HCT116 (cell line): ENCODE measurements around the gene ACBD4. TPM values are rescaled to one million over a fixed set of nuclear protein-coding genes. Genes with fewer than 3 reads are reported as not detected.
A peak's percentile ranks its signal among the peaks of the same experiment; 100 is the strongest.

Experiments used
- ATAC-seq: fragments of 200-7000 bp; cut with Tn5 transposase; 2 replicates; pipeline ENCODE4 v1.9.1; 2020; ENCODE audit warnings: mild to moderate bottlenecking, moderate library complexity
- BruUV-seq: library from RNA; stranded (reverse); fragments of 400-500 nt; replicated peaks from 2 replicates; lab custom pipeline; 2021; lab: Mats Ljungman, UMichigan
- CTCF ChIA-PET: fragments of 300-600 bp; sonication (Branson Sonifier 250); formaldehyde crosslinking; loops from one replicate; lab custom pipeline; 2021; ENCODE audit warnings: antibody characterized with exemption; lab: Charles Lee
- POLR2A ChIA-PET: fragments of 300-600, 350-600 bp; sonication (Branson Sonifier 250); formaldehyde crosslinking; loops from one replicate; lab custom pipeline; 2021; ENCODE audit warnings: antibody characterized with exemption; lab: Charles Lee
- RAD21 ChIA-PET, 2 experiments: fragments of 300-600 bp; sonication (Branson Sonifier 250); formaldehyde crosslinking; loops; one replicate each; lab custom pipeline; 2023; ENCODE audit warnings: low total read pairs in 2 of 2; ENCODE audit not compliant: uncharacterized antibody in 2 of 2, unreplicated experiment in 2 of 2, low non-redundant PET in 1 of 2; lab: Charles Lee
- DNase-seq: peaks from one replicate; pipeline ENCODE4 v3.0.0-alpha.2; 2010; ENCODE audit warnings: low read depth, low spot score
- H2AFZ ChIP-seq: fragments of 200-600 bp; shearing (Covaris generic), sonication (generic); 2 replicates; pipeline ENCODE4 v1.6.1; 2017; ENCODE audit warnings: low read depth, mixed run types, mixed read lengths, antibody characterized with exemption, low read length; ENCODE audit not compliant: poor library complexity, severe bottlenecking
- H3K27ac ChIP-seq: 2 replicates; pipeline ENCODE4 v1.5.1; 2012; ENCODE audit warnings: low read depth, low read length
- H3K27me3 ChIP-seq: fragments of 200-600 bp; sonication (generic); 2 replicates; pipeline ENCODE4 v1.6.1; 2016; ENCODE audit warnings: mixed run types, low read length, mixed read lengths; ENCODE audit not compliant: insufficient read depth
- H3K36me3 ChIP-seq, 2 experiments: fragments of 200-500 bp in 1 of 2; fragments of 200-600 bp in 1 of 2; sonication (Bioruptor generic) in 1 of 2; sonication (generic) in 1 of 2; 2 replicates each; pipeline versions ENCODE4 v1.5.1 to v1.6.1; 2014 to 2016; ENCODE audit warnings: low read length in 2 of 2, inconsistent platforms in 1 of 2, mixed read lengths in 1 of 2, mixed run types in 1 of 2; ENCODE audit not compliant: insufficient read depth in 2 of 2, control insufficient read depth in 1 of 2
- H3K4me1 ChIP-seq, 2 experiments: fragments of 200-600 bp in 1 of 2; sonication (generic) in 1 of 2; 2 replicates each; pipeline versions ENCODE4 v1.5.1 to v1.6.1; 2012 to 2017; ENCODE audit warnings: low read length in 2 of 2, inconsistent platforms in 1 of 2, mild to moderate bottlenecking in 1 of 2, mixed read lengths in 1 of 2, mixed run types in 1 of 2, moderate library complexity in 1 of 2; ENCODE audit not compliant: insufficient read depth in 2 of 2, control insufficient read depth in 1 of 2
- H3K4me2 ChIP-seq: fragments of 200-600 bp; sonication (generic); 2 replicates; pipeline ENCODE4 v1.6.1; 2017; ENCODE audit warnings: mixed run types, low read length, mixed read lengths
- H3K4me3 ChIP-seq, 2 experiments: fragments of 200-600 bp in 1 of 2; sonication (generic) in 1 of 2; replicated peaks in 1 of 2; 2 replicates each; pipeline ENCODE4 v1.5.1; 2011 to 2016; ENCODE audit warnings: low read length in 2 of 2, control low read depth in 1 of 2, low read depth in 1 of 2, mild to moderate bottlenecking in 1 of 2, mixed read lengths in 1 of 2, mixed run types in 1 of 2
- H3K79me2 ChIP-seq: fragments of 200-600 bp; sonication (generic); 2 replicates; pipeline ENCODE4 v1.6.1; 2017; ENCODE audit warnings: mild to moderate bottlenecking, mixed run types, low read length, moderate library complexity, mixed read lengths; ENCODE audit not compliant: insufficient read depth
- H3K9ac ChIP-seq: fragments of 200-600 bp; sonication (generic); 2 replicates; pipeline ENCODE4 v1.6.1; 2016; ENCODE audit warnings: low read length, mixed read lengths
- H3K9me2 ChIP-seq: fragments of 200-600 bp; sonication (generic), shearing (Covaris generic); 2 replicates; pipeline ENCODE4 v1.6.1; 2017; ENCODE audit warnings: mixed run types, mild to moderate bottlenecking, moderate library complexity; ENCODE audit not compliant: insufficient read depth
- H3K9me3 ChIP-seq, 2 experiments: fragments of 200-500 bp in 1 of 2; fragments of 200-600 bp in 1 of 2; sonication (Bioruptor generic) in 1 of 2; sonication (generic) in 1 of 2; 2 replicates each; pipeline ENCODE4 v1.6.1; 2014 to 2017; ENCODE audit warnings: low read length in 2 of 2, mixed read lengths in 2 of 2, inconsistent platforms in 1 of 2, low read depth in 1 of 2, mild to moderate bottlenecking in 1 of 2, mixed run types in 1 of 2, moderate library complexity in 1 of 2; ENCODE audit not compliant: control insufficient read depth in 1 of 2, insufficient read depth in 1 of 2
- H4K20me1 ChIP-seq: fragments of 200-600 bp; sonication (generic), shearing (Covaris generic); 2 replicates; pipeline ENCODE4 v1.6.1; 2017; ENCODE audit warnings: mixed run types, mild to moderate bottlenecking, moderate library complexity; ENCODE audit not compliant: insufficient read depth
- CEBPB ChIP-seq: IDR thresholded peaks from 2 replicates; pipeline ENCODE4 v1.6.1; 2012; ENCODE audit warnings: low read depth
- ELF1 ChIP-seq: IDR thresholded peaks from 2 replicates; pipeline ENCODE4 v1.6.1; 2012; ENCODE audit warnings: low read depth, borderline replicate concordance
- EZH2phosphoT487 ChIP-seq: fragments of 200-600 bp; IDR thresholded peaks from 2 replicates; pipeline ENCODE4 v1.6.1; 2018; ENCODE audit warnings: antibody characterized with exemption, borderline replicate concordance
- POLR2A ChIP-seq: IDR thresholded peaks from 2 replicates; pipeline ENCODE4 v1.7.0; 2011; ENCODE audit warnings: borderline replicate concordance; ENCODE audit not compliant: insufficient read depth, insufficient read length; ENCODE audit errors: extremely low read depth
- RAD21 ChIP-seq: IDR thresholded peaks from 2 replicates; pipeline ENCODE4 v1.6.1; 2012; ENCODE audit warnings: low read depth, mild to moderate bottlenecking
- SP1 ChIP-seq: IDR thresholded peaks from 2 replicates; pipeline ENCODE4 v1.6.1; 2012; ENCODE audit warnings: low read depth
- ZFX ChIP-seq: fragments of 450-650 bp; IDR thresholded peaks from 2 replicates; pipeline ENCODE4 v1.6.1; 2017
- intact Hi-C: fragments of 100-400 bp; cut with micrococcal nuclease; formaldehyde crosslinking; loops from 2 replicates; pipeline ENCODE4 v1.10.0; 2022
- total RNA-seq: library from RNA; stranded (reverse); gene quantifications from one replicate; pipeline ENCODE4 v1.2.1, GENCODE V29; 2021; ENCODE audit not compliant: unreplicated experiment
- TF ChIP-seq, protein P1 (sequence below): IDR thresholded peaks from 2 replicates; pipeline ENCODE4 v1.6.1; 2012

The ACBD4 gene
- total RNA-seq, 1 experiment from 2014 or later = 13.6 TPM

- ATAC-seq = peak; percentile 16
- RAD21 ChIA-PET = interaction anchor here in 1 of 2 experiments (1.4 kb wide), 1 partner anchor 10 kb away, joined by 5 read pairs; the partner anchor contains the start of gene HEXIM2
- DNase-seq = no peak
- intact Hi-C loops = loop anchor here (2.0 kb wide), 1 partner anchor 23 kb away; the partner anchor contains the start of gene HEXIM1
- H3K9me3 ChIP-seq = no peaks in the 10 kb centered on the region
- CTCF ChIA-PET = interaction anchor here (1.2 to 4.4 kb wide), 3 partner anchors 8 to 36 kb away, joined by 5 to 36 read pairs (median 9); partner anchors contain the start of gene ACBD4
- peak overlapping the region; percentile 28 to 60 for H3K4me3 ChIP-seq
- TF ChIP-seq POLR2A (no peak), RAD21 (no peak), SP1 (peak; percentile 30; the same call in 1 of the 2 replicates), ZFX (0 out of 2 replicates have a peak, but pooled peaks have one; percentile 5)
- TF ChIP-seq, protein P1, sequence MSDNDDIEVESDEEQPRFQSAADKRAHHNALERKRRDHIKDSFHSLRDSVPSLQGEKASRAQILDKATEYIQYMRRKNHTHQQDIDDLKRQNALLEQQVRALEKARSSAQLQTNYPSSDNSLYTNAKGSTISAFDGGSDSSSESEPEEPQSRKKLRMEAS = peak; percentile 45; the same call in 1 of the 2 replicates
- no peaks in the 10 kb centered on the region for H3K36me3 ChIP-seq
- no TSS peak for BruUV-seq
- H3K27me3 ChIP-seq = no peaks in the 10 kb centered on the region
- no peak overlapping the region for H2AFZ ChIP-seq
- H3K79me2 ChIP-seq = no peaks in the 10 kb centered on the region
- H3K4me2 ChIP-seq = peak overlapping the region; percentile 98
- peak overlapping the region; percentile 81 for H3K9ac ChIP-seq
- no peaks in the 10 kb centered on the region for H3K9me2 ChIP-seq
- H3K27ac ChIP-seq = peak overlapping the region; percentile 99
- peaks cover 62 to 68% of the 10 kb centered on the region in 2 experiments for H3K4me1 ChIP-seq
- POLR2A ChIA-PET = interaction anchor here (1.6 to 7.0 kb wide), 5 partner anchors 10 to 22 kb away, joined by 5 to 176 read pairs (median 14); partner anchors contain the start of genes HEXIM1 and HEXIM2
- no peaks in the 10 kb centered on the region for H4K20me1 ChIP-seq
Observed at GRCh38 chr17:45171338-45172231, 36.1 kb downstream of the ACBD4 start.

DNA sequence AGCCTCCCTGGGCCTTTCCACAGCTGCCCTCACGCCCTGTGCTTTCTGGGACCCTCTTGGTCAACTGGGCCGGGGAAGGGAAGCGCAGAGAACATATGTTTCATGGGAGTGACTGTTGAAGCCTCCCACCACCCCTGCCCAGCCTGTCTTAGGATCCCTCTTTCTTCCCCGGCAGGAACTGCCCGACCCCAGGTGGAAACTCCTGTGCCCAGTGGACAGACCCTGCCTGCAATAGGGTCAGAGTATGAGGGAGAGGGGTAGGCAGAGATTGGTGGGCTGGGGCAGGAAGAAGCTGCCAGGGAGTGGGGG, 36.7 kb downstream of the ACBD4 start:
- Histone ChIP-seq H4K20me1 (no peaks in the 10 kb centered on the region), H3K4me1 (peaks cover 64 to 70% of the 10 kb centered on the region in 2 experiments), H3K9me2 (no peaks in the 10 kb centered on the region), H3K36me3 (no peaks in the 10 kb centered on the region), H2AFZ (no peak overlapping the region), H3K27me3 (no peaks in the 10 kb centered on the region), H3K4me3 (peak overlapping the region; percentile 28 to 60), H3K9me3 (no peaks in the 10 kb centered on the region), H3K79me2 (no peaks in the 10 kb centered on the region), H3K4me2 (peak overlapping the region; percentile 98), H3K27ac (peak overlapping the region; percentile 99), H3K9ac (peak overlapping the region; percentile 81)
- intact Hi-C loops = loop anchor here (2.0 kb wide), 1 partner anchor 23 kb away; the partner anchor contains the start of gene HEXIM1
- ChIA-PET POLR2A (interaction anchor here (0.7 to 7.0 kb wide), 7 partner anchors 10 to 23 kb away, joined by 4 to 176 read pairs (median 14); partner anchors contain the start of genes HEXIM1 and HEXIM2), CTCF (interaction anchor here (1.2 to 4.4 kb wide), 3 partner anchors 9 to 26 kb away, joined by 5 to 36 read pairs (median 29); partner anchors contain the start of gene HEXIM1), RAD21 (interaction anchor here (1.2 to 1.4 kb wide), 2 partner anchors 11 kb away, joined by 5 read pairs; partner anchors contain the start of gene HEXIM2 (in 2 of the 2))
- ATAC-seq (peak; percentile 15), DNase-seq (no peak)
- no peak for TF ChIP-seq ELF1
- no peak for TF ChIP-seq EZH2phosphoT487
- no peak for TF ChIP-seq CEBPB
- no peak for TF ChIP-seq SP1
- no TSS peak for BruUV-seq
